ENCODE measurements around the gene SPDYE4.

Gene SPDYE4

GRCh38 chr17:8718001-8718563 is 40.3 kb downstream of the SPDYE4 start:
- Histone ChIP-seq H3K9ac (ENCODE audit: low read length) (no peak overlapping the region), H3K9me3 (ENCODE audit: low read length) (no peaks in the 10 kb centered on the region), H3K4me2 (ENCODE audit: low read length) (no peak overlapping the region), H4K20me1 (ENCODE audit: insufficient read depth, low read length) (no peaks in the 10 kb centered on the region), H3F3A (ENCODE audit: insufficient read depth, low read length) (no peaks in the 10 kb centered on the region), H3K27ac (ENCODE audit: low read depth, low read length, poor library complexity, severe bottlenecking) (no peak overlapping the region), H3K79me2 (ENCODE audit: insufficient read depth, low read length) (no peaks in the 10 kb centered on the region), H3K4me1 (ENCODE audit: insufficient read depth, low read length, severe bottlenecking) (no peaks in the 10 kb centered on the region), H3K4me3 (ENCODE audit: low read depth, low read length, poor library complexity, severe bottlenecking) (no peak overlapping the region), H2AFZ (ENCODE audit: low read length) (no peak overlapping the region), H3K36me3 (ENCODE audit: insufficient read depth, low read length) (no peaks in the 10 kb centered on the region), H3K27me3 (ENCODE audit: insufficient read depth, low read length) (no peaks in the 10 kb centered on the region; the same call in 1 of the 2 replicates), H3K9me2 (ENCODE audit: low read depth, low read length) (no peaks in the 10 kb centered on the region)
- TF ChIP-seq EZH2 (IDR thresholded peaks at IDR 0.05; ENCODE audit: borderline replicate concordance, low read length) (no peak), CTCF (IDR thresholded peaks at IDR 0.05; ENCODE audit: low read length) (no peak)

- Histone ChIP-seq H2AFZ (ENCODE audit: low read length) (no peak overlapping the region), H4K20me1 (ENCODE audit: insufficient read depth, low read length) (no peaks in the 10 kb centered on the region), H3K79me2 (ENCODE audit: insufficient read depth, low read length) (no peaks in the 10 kb centered on the region), H3K27me3 (ENCODE audit: insufficient read depth, low read length) (no peaks in the 10 kb centered on the region; the same call in 1 of the 2 replicates), H3K9me2 (ENCODE audit: low read depth, low read length) (no peaks in the 10 kb centered on the region), H3K4me2 (ENCODE audit: low read length) (no peak overlapping the region), H3K4me3 (ENCODE audit: low read depth, low read length, poor library complexity, severe bottlenecking) (no peak overlapping the region), H3K4me1 (ENCODE audit: insufficient read depth, low read length, severe bottlenecking) (no peaks in the 10 kb centered on the region), H3K9me3 (ENCODE audit: low read length) (no peaks in the 10 kb centered on the region), H3K27ac (ENCODE audit: low read depth, low read length, poor library complexity, severe bottlenecking) (no peak overlapping the region), H3K36me3 (ENCODE audit: insufficient read depth, low read length) (no peaks in the 10 kb centered on the region), H3K9ac (ENCODE audit: low read length) (no peak overlapping the region), H3F3A (ENCODE audit: insufficient read depth, low read length) (no peaks in the 10 kb centered on the region)
- TF ChIP-seq EZH2 (IDR thresholded peaks at IDR 0.05; ENCODE audit: borderline replicate concordance, low read length): no peak
- no peak for TF ChIP-seq CTCF (IDR thresholded peaks at IDR 0.05; ENCODE audit: low read length)
Measured at GRCh38 chr17:8713878-8714277, 44.5 kb downstream of the SPDYE4 start.

- no peak overlapping the region for H3K27ac ChIP-seq (ENCODE audit: low read depth, low read length, poor library complexity, severe bottlenecking)
- no peaks in the 10 kb centered on the region for H3K9me3 ChIP-seq (ENCODE audit: low read length)
- no peaks in the 10 kb centered on the region for H3F3A ChIP-seq (ENCODE audit: insufficient read depth, low read length)
- no peak for TF ChIP-seq CTCF (IDR thresholded peaks at IDR 0.05; ENCODE audit: low read length)
- TF ChIP-seq EZH2 (IDR thresholded peaks at IDR 0.05; ENCODE audit: borderline replicate concordance, low read length): no peak
- H4K20me1 ChIP-seq (ENCODE audit: insufficient read depth, low read length): no peaks in the 10 kb centered on the region
- H3K9me2 ChIP-seq (ENCODE audit: low read depth, low read length): no peaks in the 10 kb centered on the region
- H3K79me2 ChIP-seq (ENCODE audit: insufficient read depth, low read length): no peaks in the 10 kb centered on the region
- H3K4me1 ChIP-seq (ENCODE audit: insufficient read depth, low read length, severe bottlenecking): no peaks in the 10 kb centered on the region
- H3K36me3 ChIP-seq (ENCODE audit: insufficient read depth, low read length): no peaks in the 10 kb centered on the region
- no peak overlapping the region for H3K4me2 ChIP-seq (ENCODE audit: low read length)
- no peak overlapping the region for H3K9ac ChIP-seq (ENCODE audit: low read length)
- H3K4me3 ChIP-seq (ENCODE audit: low read depth, low read length, poor library complexity, severe bottlenecking): no peak overlapping the region
- no peak overlapping the region for H2AFZ ChIP-seq (ENCODE audit: low read length)
- no peaks in the 10 kb centered on the region; the same call in 1 of the 2 replicates for H3K27me3 ChIP-seq (ENCODE audit: insufficient read depth, low read length)
Measured at GRCh38 chr17:8713315-8713714, 45.0 kb downstream of the SPDYE4 start.

Measured in OCI-LY1 (cell line).